Measurements from ENCODE around the gene PIGU. TPM values are rescaled to one million over a fixed set of nuclear protein-coding genes. Genes with fewer than 3 reads are reported as not detected.

Gene PIGU
- total RNA-seq, 4 donors from 2014 or later = 13.6 to 21.7 (median 16.2) TPM

GRCh38 chr20:34629904-34630303 lies 47.0 kb downstream of the PIGU start:
- H3K9me3 ChIP-seq = no peaks in the 10 kb centered on the region
- TF ChIP-seq POLR2AphosphoS5 (IDR thresholded peaks at IDR 0.05) (no peak), POLR2A (IDR thresholded peaks at IDR 0.05) (no peak), EP300 (IDR thresholded peaks at IDR 0.05) (no peak)
- TF ChIP-seq, protein P1, sequence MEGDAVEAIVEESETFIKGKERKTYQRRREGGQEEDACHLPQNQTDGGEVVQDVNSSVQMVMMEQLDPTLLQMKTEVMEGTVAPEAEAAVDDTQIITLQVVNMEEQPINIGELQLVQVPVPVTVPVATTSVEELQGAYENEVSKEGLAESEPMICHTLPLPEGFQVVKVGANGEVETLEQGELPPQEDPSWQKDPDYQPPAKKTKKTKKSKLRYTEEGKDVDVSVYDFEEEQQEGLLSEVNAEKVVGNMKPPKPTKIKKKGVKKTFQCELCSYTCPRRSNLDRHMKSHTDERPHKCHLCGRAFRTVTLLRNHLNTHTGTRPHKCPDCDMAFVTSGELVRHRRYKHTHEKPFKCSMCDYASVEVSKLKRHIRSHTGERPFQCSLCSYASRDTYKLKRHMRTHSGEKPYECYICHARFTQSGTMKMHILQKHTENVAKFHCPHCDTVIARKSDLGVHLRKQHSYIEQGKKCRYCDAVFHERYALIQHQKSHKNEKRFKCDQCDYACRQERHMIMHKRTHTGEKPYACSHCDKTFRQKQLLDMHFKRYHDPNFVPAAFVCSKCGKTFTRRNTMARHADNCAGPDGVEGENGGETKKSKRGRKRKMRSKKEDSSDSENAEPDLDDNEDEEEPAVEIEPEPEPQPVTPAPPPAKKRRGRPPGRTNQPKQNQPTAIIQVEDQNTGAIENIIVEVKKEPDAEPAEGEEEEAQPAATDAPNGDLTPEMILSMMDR (IDR thresholded peaks at IDR 0.05) = no peak
- no peaks in the 10 kb centered on the region for H3K27me3 ChIP-seq
- 81% methylated on average over 1 of the region's 1 CpG for WGBS
- H3K27ac ChIP-seq = no peak overlapping the region
- H3K36me3 ChIP-seq = peaks cover 19% of the 10 kb centered on the region
- H3K4me3 ChIP-seq = no peak overlapping the region
- H3K4me1 ChIP-seq = no peaks in the 10 kb centered on the region
- no peak for DNase-seq (ENCODE audit: low spot score in 2 of 2)

DNA sequence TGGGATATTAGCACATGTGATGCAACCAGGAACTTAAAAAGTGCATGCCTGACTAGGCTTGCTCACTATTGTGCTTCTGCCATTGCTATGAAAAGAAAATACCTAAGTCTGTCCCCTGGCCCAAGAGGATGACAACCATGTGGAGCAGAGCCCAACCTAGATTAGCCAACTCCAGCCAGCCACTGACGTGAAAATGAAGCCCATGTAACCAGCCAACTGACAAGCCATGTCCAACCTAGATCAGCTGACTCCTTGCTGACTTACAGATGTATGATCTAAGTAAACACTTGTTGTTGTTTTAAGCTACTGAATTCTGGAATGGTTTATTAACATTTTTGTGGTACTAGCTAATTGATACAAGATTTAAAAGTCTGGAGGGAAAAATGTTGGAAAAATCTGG lies 47.5 kb downstream of the PIGU start:
- Histone ChIP-seq H3K27me3 (no peaks in the 10 kb centered on the region), H3K4me1 (no peaks in the 10 kb centered on the region), H3K4me3 (no peak overlapping the region), H3K27ac (no peak overlapping the region), H3K9me3 (no peaks in the 10 kb centered on the region), H3K36me3 (peaks cover 17% of the 10 kb centered on the region)
- 54% methylated on average over 1 of the region's 1 CpG for WGBS
- DNase-seq (ENCODE audit: low spot score in 2 of 2) = peak in 1 of 2 donors; percentile 65
- TF ChIP-seq POLR2AphosphoS5 (IDR thresholded peaks at IDR 0.05) = no peak
- TF ChIP-seq, protein P1 (IDR thresholded peaks at IDR 0.05) = no peak
- no peak for TF ChIP-seq EP300 (IDR thresholded peaks at IDR 0.05)
- TF ChIP-seq POLR2A (IDR thresholded peaks at IDR 0.05) = no peak

DNA sequence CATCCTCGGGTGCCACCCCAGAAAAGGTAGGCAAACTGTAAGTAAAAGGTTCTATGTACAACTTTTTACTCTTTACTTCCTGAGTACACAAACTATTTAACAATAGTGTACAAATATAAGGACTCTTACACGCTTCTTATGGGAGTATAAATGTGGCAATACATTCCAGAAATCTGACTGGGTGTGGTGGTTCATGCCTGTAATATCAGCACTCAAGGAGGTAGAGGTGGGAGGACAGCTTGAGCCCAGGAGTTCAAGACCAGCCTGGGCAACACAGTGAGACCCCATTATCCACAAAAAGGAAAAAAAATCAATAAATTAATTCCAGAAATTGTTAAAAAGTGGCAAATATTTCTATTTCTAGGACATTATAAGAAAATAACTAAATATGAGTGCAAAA lies 48.9 kb downstream of the PIGU start:
- Histone ChIP-seq H3K27ac (no peak overlapping the region), H3K4me1 (no peaks in the 10 kb centered on the region), H3K4me3 (no peak overlapping the region), H3K27me3 (no peaks in the 10 kb centered on the region), H3K36me3 (peaks cover 6% of the 10 kb centered on the region), H3K9me3 (no peaks in the 10 kb centered on the region)
- DNase-seq (ENCODE audit: low spot score in 2 of 2) = no peak
- 87% methylated on average over 2 of the region's 2 CpGs for WGBS
- TF ChIP-seq, protein P1 (IDR thresholded peaks at IDR 0.05) = no peak
- TF ChIP-seq EP300 (IDR thresholded peaks at IDR 0.05) = no peak
- no peak for TF ChIP-seq POLR2A (IDR thresholded peaks at IDR 0.05)
- no peak for TF ChIP-seq POLR2AphosphoS5 (IDR thresholded peaks at IDR 0.05)

- no peak for DNase-seq (ENCODE audit: low spot score in 2 of 2)
- no peak overlapping the region for H3K27ac ChIP-seq
- H3K27me3 ChIP-seq = no peaks in the 10 kb centered on the region
- 83% methylated on average over 5 of the region's 5 CpGs for WGBS
- H3K4me1 ChIP-seq = no peaks in the 10 kb centered on the region
- peaks cover 6% of the 10 kb centered on the region for H3K36me3 ChIP-seq
- H3K4me3 ChIP-seq = no peak overlapping the region
- TF ChIP-seq POLR2AphosphoS5 (IDR thresholded peaks at IDR 0.05) (no peak), POLR2A (IDR thresholded peaks at IDR 0.05) (no peak), EP300 (IDR thresholded peaks at IDR 0.05) (no peak)
- TF ChIP-seq, protein P1 (IDR thresholded peaks at IDR 0.05) = no peak
- no peaks in the 10 kb centered on the region for H3K9me3 ChIP-seq
These were observed 49.4 kb downstream of the PIGU start for GRCh38 chr20:34627458-34627857.

- no peak for DNase-seq (ENCODE audit: low spot score in 2 of 2)
- Histone ChIP-seq H3K4me1 (no peaks in the 10 kb centered on the region), H3K36me3 (peaks cover 6% of the 10 kb centered on the region), H3K27me3 (no peaks in the 10 kb centered on the region), H3K4me3 (no peak overlapping the region), H3K9me3 (no peaks in the 10 kb centered on the region), H3K27ac (no peak overlapping the region)
- TF ChIP-seq, protein P1 (IDR thresholded peaks at IDR 0.05) = no peak
- TF ChIP-seq EP300 (IDR thresholded peaks at IDR 0.05) (no peak), POLR2A (IDR thresholded peaks at IDR 0.05) (no peak), POLR2AphosphoS5 (IDR thresholded peaks at IDR 0.05) (no peak)
- WGBS = 67% methylated on average over 2 of the region's 2 CpGs
These were observed 49.9 kb downstream of the PIGU start for GRCh38 chr20:34626992-34627391.
